Measurements from ENCODE around the gene BRD4. TPM values are rescaled to one million over a fixed set of nuclear protein-coding genes. Genes with fewer than 3 reads are reported as not detected.

The BRD4 gene
- total RNA-seq, 1 donor from 2014 or later, result 9.4 TPM

DNA sequence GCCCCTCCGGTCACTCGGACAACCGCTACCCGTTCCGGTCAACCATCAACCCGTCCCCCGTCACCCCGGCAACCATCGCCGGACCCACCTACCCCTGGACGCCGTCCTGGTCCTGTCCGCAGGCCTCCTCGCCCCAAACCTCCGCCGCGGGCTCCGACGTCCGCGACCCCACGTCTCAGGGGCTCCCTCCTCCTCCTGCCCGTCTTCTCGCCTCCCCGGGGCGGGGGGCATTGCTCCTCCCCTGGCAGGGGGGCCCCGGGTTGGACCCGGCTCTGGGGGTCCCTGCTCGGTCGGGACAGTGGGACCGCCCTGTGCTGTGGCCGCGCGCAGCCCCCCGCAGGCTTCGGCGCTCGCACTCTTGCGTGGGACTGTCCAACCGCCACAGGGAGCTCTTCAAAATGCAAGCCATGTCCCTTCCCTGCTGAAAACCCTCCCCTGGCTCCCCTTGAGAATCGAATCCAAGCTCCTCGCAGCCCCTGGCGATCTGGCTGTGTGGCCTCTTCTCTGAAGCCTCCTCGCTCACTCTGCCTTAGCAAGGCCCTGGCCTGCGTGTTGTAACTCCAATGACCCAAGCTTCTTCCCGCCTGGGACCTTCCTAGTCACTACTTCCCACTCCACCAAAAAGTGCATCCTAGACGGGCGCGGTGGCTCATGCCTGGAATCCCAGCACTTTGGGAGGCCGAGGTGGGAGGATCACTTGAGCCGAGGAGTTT lies 108.5 kb downstream of the BRD4 start:
- H3K27me3 ChIP-seq (ENCODE audit: control insufficient read depth in 3 of 3, insufficient read depth in 3 of 3, low read length in 3 of 3), result no peaks in the 10 kb centered on the region
- H3K27ac ChIP-seq (ENCODE audit: low read depth, low read length), result peak overlapping the region; percentile 80
- no peaks in the 10 kb centered on the region for H3K36me3 ChIP-seq (ENCODE audit: control insufficient read depth in 3 of 3, insufficient read depth in 3 of 3, low read length in 3 of 3)
- peak overlapping the region; percentile 64 to 79 (median 69) for H3K9ac ChIP-seq (ENCODE audit: low read depth in 1 of 3, low read length in 3 of 3)
- no peaks in the 10 kb centered on the region for H3K9me3 ChIP-seq (ENCODE audit: control insufficient read depth in 3 of 3, low read length in 3 of 3)
- H3K4me1 ChIP-seq (ENCODE audit: control insufficient read depth in 3 of 3, insufficient read depth in 3 of 3, low read length in 3 of 3), result peaks cover 8 to 21% (median 18%) of the 10 kb centered on the region in 3 donors
- peak overlapping the region; percentile 58 to 80 (median 71) for H3K4me3 ChIP-seq (ENCODE audit: low read length in 3 of 3)

- no peaks in the 10 kb centered on the region for H3K9me3 ChIP-seq (ENCODE audit: control insufficient read depth in 3 of 3, low read length in 3 of 3)
- H3K9ac ChIP-seq (ENCODE audit: low read depth in 1 of 3, low read length in 3 of 3), result peak overlapping the region; percentile 64 to 79 (median 69)
- H3K27me3 ChIP-seq (ENCODE audit: control insufficient read depth in 3 of 3, insufficient read depth in 3 of 3, low read length in 3 of 3), result no peaks in the 10 kb centered on the region
- peak overlapping the region; percentile 80 for H3K27ac ChIP-seq (ENCODE audit: low read depth, low read length)
- no peaks in the 10 kb centered on the region for H3K36me3 ChIP-seq (ENCODE audit: control insufficient read depth in 3 of 3, insufficient read depth in 3 of 3, low read length in 3 of 3)
- H3K4me3 ChIP-seq (ENCODE audit: low read length in 3 of 3), result peak overlapping the region; percentile 58 to 80 (median 71)
- peaks cover 8 to 26% (median 21%) of the 10 kb centered on the region in 3 donors for H3K4me1 ChIP-seq (ENCODE audit: control insufficient read depth in 3 of 3, insufficient read depth in 3 of 3, low read length in 3 of 3)
These were observed 109.3 kb downstream of the BRD4 start for GRCh38 chr19:15222738-15223648.

DNA sequence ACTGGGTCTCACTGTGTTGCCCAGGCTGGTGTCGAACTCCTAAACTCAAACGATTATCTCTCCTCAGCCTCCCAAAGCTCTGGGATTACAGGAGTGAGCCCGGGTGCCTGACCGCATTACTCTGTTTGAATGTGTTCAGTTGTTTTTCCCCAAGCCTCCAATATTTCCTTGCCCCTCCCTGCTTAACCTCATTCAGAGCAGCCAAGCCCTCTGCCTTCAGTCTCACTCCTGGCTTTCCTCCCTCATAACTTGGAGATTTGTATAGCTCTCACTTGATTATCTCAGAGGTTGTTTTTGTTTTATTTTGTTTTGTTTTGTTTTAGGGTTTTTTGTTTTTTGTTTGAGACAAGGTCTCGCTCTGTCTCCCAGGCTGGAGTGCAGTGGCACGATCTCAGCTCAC lies 111.5 kb downstream of the BRD4 start:
- H3K27ac ChIP-seq (ENCODE audit: low read depth, low read length), result peak overlapping the region; percentile 61

DNA sequence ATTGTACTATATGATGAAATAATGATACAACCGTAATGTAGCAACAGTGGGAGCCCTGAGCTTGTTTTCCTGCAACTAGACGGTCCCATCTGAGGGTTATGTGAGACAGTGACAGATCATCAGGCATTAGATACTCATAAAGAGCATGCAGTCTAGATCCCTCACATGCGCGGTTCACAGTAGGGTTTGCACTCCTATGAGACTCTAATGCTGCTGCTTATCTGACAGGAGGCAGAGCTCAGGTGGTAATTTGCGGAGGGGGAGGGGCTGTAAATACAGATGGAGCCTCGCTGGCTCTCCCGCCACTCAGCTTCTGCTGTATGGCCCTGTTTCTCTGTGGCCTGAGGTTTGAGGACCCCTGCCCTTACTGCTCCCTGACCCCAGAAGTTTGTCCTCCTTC lies 113.8 kb downstream of the BRD4 start:
- H3K9ac ChIP-seq (ENCODE audit: low read depth in 1 of 3, low read length in 3 of 3), result no peak overlapping the region
- H3K9me3 ChIP-seq (ENCODE audit: control insufficient read depth in 3 of 3, low read length in 3 of 3), result no peaks in the 10 kb centered on the region
- no peak overlapping the region for H3K27ac ChIP-seq (ENCODE audit: low read depth, low read length)
- no peaks in the 10 kb centered on the region for H3K36me3 ChIP-seq (ENCODE audit: control insufficient read depth in 3 of 3, insufficient read depth in 3 of 3, low read length in 3 of 3)
- H3K27me3 ChIP-seq (ENCODE audit: control insufficient read depth in 3 of 3, insufficient read depth in 3 of 3, low read length in 3 of 3), result no peaks in the 10 kb centered on the region
- H3K4me3 ChIP-seq (ENCODE audit: low read length in 3 of 3), result no peak overlapping the region
- H3K4me1 ChIP-seq (ENCODE audit: control insufficient read depth in 3 of 3, insufficient read depth in 3 of 3, low read length in 3 of 3), result peaks cover 11 to 28% (median 23%) of the 10 kb centered on the region in 3 donors

More for the DNA sequence above, 111.5 kb downstream of the BRD4 start:
- Histone ChIP-seq H3K4me1 (ENCODE audit: control insufficient read depth in 3 of 3, insufficient read depth in 3 of 3, low read length in 3 of 3) (peaks cover 8 to 24% (median 21%) of the 10 kb centered on the region in 3 donors), H3K9me3 (ENCODE audit: control insufficient read depth in 3 of 3, low read length in 3 of 3) (no peaks in the 10 kb centered on the region), H3K4me3 (ENCODE audit: low read length in 3 of 3) (no peak overlapping the region), H3K27me3 (ENCODE audit: control insufficient read depth in 3 of 3, insufficient read depth in 3 of 3, low read length in 3 of 3) (no peaks in the 10 kb centered on the region), H3K9ac (ENCODE audit: low read depth in 1 of 3, low read length in 3 of 3) (no peak overlapping the region), H3K36me3 (ENCODE audit: control insufficient read depth in 3 of 3, insufficient read depth in 3 of 3, low read length in 3 of 3) (no peaks in the 10 kb centered on the region)

GRCh38 chr19:15216363-15216762 lies 116.0 kb downstream of the BRD4 start:
- Histone ChIP-seq H3K4me1 (ENCODE audit: control insufficient read depth in 3 of 3, insufficient read depth in 3 of 3, low read length in 3 of 3) (peaks cover 11 to 22% (median 14%) of the 10 kb centered on the region in 3 donors), H3K27ac (ENCODE audit: low read depth, low read length) (no peak overlapping the region), H3K4me3 (ENCODE audit: low read length in 3 of 3) (no peak overlapping the region), H3K9ac (ENCODE audit: low read depth in 1 of 3, low read length in 3 of 3) (no peak overlapping the region), H3K36me3 (ENCODE audit: control insufficient read depth in 3 of 3, insufficient read depth in 3 of 3, low read length in 3 of 3) (no peaks in the 10 kb centered on the region), H3K27me3 (ENCODE audit: control insufficient read depth in 3 of 3, insufficient read depth in 3 of 3, low read length in 3 of 3) (no peaks in the 10 kb centered on the region), H3K9me3 (ENCODE audit: control insufficient read depth in 3 of 3, low read length in 3 of 3) (no peaks in the 10 kb centered on the region)

DNA sequence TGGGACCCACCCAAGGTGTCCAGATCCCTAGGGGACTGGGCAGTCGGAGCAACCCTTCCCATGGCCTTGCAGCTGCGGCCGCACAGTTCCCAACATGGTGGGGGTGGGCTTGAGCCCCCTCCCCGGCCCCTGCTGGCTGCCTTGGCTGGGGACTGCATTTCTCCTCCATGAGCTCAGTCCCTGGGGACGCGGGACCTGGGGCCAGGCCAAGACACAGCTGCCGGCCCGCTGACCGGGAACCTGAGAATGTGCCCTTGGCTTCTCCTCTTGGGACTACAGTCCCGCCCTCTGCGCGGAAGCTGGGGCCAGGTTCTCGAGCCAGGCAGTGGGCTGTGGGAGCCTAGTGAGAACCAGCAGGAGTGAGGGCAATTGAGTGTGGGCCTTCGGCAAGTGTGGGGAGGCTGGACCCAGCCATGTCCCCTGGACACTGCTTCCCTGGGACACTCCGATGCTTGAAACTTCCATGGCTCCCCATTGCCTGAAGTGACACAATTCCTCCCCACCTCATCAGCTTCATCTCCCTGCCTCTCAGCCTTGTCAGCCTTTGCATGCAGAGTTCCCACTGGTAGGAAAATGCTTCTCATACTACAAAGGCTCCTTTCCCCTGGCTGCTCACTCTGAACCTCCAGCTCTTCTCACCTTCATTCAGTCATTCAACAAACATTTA lies 118.5 kb downstream of the BRD4 start:
- Histone ChIP-seq H3K4me1 (ENCODE audit: control insufficient read depth in 3 of 3, insufficient read depth in 3 of 3, low read length in 3 of 3) (peaks cover 9 to 18% (median 17%) of the 10 kb centered on the region in 3 donors), H3K9ac (ENCODE audit: low read depth in 1 of 3, low read length in 3 of 3) (peak overlapping the region in 2 of 3 donors; percentile 40 to 41), H3K27ac (ENCODE audit: low read depth, low read length) (peak overlapping the region; percentile 14), H3K4me3 (ENCODE audit: low read length in 3 of 3) (peak overlapping the region in 1 of 3 donors; percentile 41), H3K9me3 (ENCODE audit: control insufficient read depth in 3 of 3, low read length in 3 of 3) (no peaks in the 10 kb centered on the region), H3K27me3 (ENCODE audit: control insufficient read depth in 3 of 3, insufficient read depth in 3 of 3, low read length in 3 of 3) (no peaks in the 10 kb centered on the region), H3K36me3 (ENCODE audit: control insufficient read depth in 3 of 3, insufficient read depth in 3 of 3, low read length in 3 of 3) (no peaks in the 10 kb centered on the region)

- Histone ChIP-seq H3K27ac (ENCODE audit: low read depth, low read length) (no peak overlapping the region), H3K4me3 (ENCODE audit: low read length in 3 of 3) (no peak overlapping the region), H3K27me3 (ENCODE audit: control insufficient read depth in 3 of 3, insufficient read depth in 3 of 3, low read length in 3 of 3) (no peaks in the 10 kb centered on the region), H3K36me3 (ENCODE audit: control insufficient read depth in 3 of 3, insufficient read depth in 3 of 3, low read length in 3 of 3) (no peaks in the 10 kb centered on the region), H3K4me1 (ENCODE audit: control insufficient read depth in 3 of 3, insufficient read depth in 3 of 3, low read length in 3 of 3) (peaks cover 9 to 14% (median 12%) of the 10 kb centered on the region in 3 donors), H3K9me3 (ENCODE audit: control insufficient read depth in 3 of 3, low read length in 3 of 3) (no peaks in the 10 kb centered on the region), H3K9ac (ENCODE audit: low read depth in 1 of 3, low read length in 3 of 3) (no peak overlapping the region)
These were observed 119.6 kb downstream of the BRD4 start for GRCh38 chr19:15212711-15213110.

- H3K4me1 ChIP-seq (ENCODE audit: control insufficient read depth in 3 of 3, insufficient read depth in 3 of 3, low read length in 3 of 3), result peaks cover 9 to 14% (median 11%) of the 10 kb centered on the region in 3 donors
- H3K9ac ChIP-seq (ENCODE audit: low read depth in 1 of 3, low read length in 3 of 3), result no peak overlapping the region
- H3K27me3 ChIP-seq (ENCODE audit: control insufficient read depth in 3 of 3, insufficient read depth in 3 of 3, low read length in 3 of 3), result no peaks in the 10 kb centered on the region
- H3K27ac ChIP-seq (ENCODE audit: low read depth, low read length), result peak overlapping the region; percentile 41
- H3K9me3 ChIP-seq (ENCODE audit: control insufficient read depth in 3 of 3, low read length in 3 of 3), result no peaks in the 10 kb centered on the region
- H3K4me3 ChIP-seq (ENCODE audit: low read length in 3 of 3), result no peak overlapping the region
- H3K36me3 ChIP-seq (ENCODE audit: control insufficient read depth in 3 of 3, insufficient read depth in 3 of 3, low read length in 3 of 3), result no peaks in the 10 kb centered on the region
These were observed 122.0 kb downstream of the BRD4 start for GRCh38 chr19:15210323-15210781.

GRCh38 chr19:15201374-15202023 lies 130.8 kb downstream of the BRD4 start:
- Histone ChIP-seq H3K4me1 (ENCODE audit: control insufficient read depth in 3 of 3, insufficient read depth in 3 of 3, low read length in 3 of 3) (peaks cover 7 to 10% (median 8%) of the 10 kb centered on the region in 3 donors), H3K27ac (ENCODE audit: low read depth, low read length) (peak overlapping the region; percentile 58), H3K9me3 (ENCODE audit: control insufficient read depth in 3 of 3, low read length in 3 of 3) (no peaks in the 10 kb centered on the region), H3K4me3 (ENCODE audit: low read length in 3 of 3) (peak overlapping the region in 1 of 3 donors; percentile 35), H3K36me3 (ENCODE audit: control insufficient read depth in 3 of 3, insufficient read depth in 3 of 3, low read length in 3 of 3) (peaks cover 0 to 5% (median 0%) of the 10 kb centered on the region in 3 donors), H3K9ac (ENCODE audit: low read depth in 1 of 3, low read length in 3 of 3) (peak overlapping the region in 1 of 3 donors; percentile 57), H3K27me3 (ENCODE audit: control insufficient read depth in 3 of 3, insufficient read depth in 3 of 3, low read length in 3 of 3) (peaks cover 24 to 34% (median 29%) of the 10 kb centered on the region in 3 donors)
